ENCODE results near the gene GFY. TPM values are rescaled to one million over a fixed set of nuclear protein-coding genes. Genes with fewer than 3 reads are reported as not detected.
"Not testable (repeated sequence)": the region's sequence is repeated elsewhere in the genome, so short reads cannot be mapped to it uniquely, and the experiment has no call there.

Gene GFY
- total RNA-seq, 3 donors from 2014 or later (not counting 1 experiment from before 2014, with no cell fraction given) = not detected

DNA sequence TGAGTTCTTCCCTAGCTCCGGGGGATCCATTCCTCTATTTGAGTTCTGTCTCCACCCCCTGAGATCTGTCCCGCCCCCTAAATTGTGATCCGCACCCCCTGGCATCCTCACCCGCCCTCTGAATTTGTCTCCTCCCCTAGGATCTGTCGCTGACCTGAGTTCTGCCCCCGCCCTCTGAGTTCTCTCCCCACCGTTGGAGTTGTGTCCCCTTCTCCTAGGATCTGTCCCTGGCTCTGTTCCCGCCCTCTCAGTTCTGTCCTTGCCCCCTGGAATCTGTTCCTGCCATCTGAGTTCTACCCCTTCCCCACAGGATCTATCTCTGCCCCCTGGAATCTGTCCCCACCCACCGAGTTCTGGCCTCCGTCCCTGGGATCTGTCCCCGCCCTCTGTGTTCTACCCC lies 17.2 kb downstream of the GFY start:
- no peaks in the 10 kb centered on the region for H3K9me3 Mint-ChIP-seq
- H3K9me3 ChIP-seq (ENCODE audit: control insufficient read depth, insufficient read depth, low read length) = no peaks in the 10 kb centered on the region
- H3K4me3 Mint-ChIP-seq = peak overlapping the region; percentile 83
- H3K27me3 Mint-ChIP-seq (ENCODE audit: low read depth in 2 of 2) = peaks cover 46 to 48% of the 10 kb centered on the region in 2 donors
- peak overlapping the region in 1 of 2 donors; percentile 88 for H3K27ac Mint-ChIP-seq
- H3K4me1 Mint-ChIP-seq = peaks cover 17 to 45% of the 10 kb centered on the region in 2 donors
- WGBS (ENCODE audit: insufficient coverage) = 10% methylated on average over 11 of the region's 11 CpGs
- DNase-seq (peak in 1 of 2 donors; percentile 39), ATAC-seq (no peak)
- peaks cover 8% of the 10 kb centered on the region for H3K36me3 ChIP-seq (ENCODE audit: control insufficient read depth, insufficient read depth, low read length)
- intact Hi-C loops (cut with micrococcal nuclease) = no loop called here
- TF ChIP-seq, protein P1, sequence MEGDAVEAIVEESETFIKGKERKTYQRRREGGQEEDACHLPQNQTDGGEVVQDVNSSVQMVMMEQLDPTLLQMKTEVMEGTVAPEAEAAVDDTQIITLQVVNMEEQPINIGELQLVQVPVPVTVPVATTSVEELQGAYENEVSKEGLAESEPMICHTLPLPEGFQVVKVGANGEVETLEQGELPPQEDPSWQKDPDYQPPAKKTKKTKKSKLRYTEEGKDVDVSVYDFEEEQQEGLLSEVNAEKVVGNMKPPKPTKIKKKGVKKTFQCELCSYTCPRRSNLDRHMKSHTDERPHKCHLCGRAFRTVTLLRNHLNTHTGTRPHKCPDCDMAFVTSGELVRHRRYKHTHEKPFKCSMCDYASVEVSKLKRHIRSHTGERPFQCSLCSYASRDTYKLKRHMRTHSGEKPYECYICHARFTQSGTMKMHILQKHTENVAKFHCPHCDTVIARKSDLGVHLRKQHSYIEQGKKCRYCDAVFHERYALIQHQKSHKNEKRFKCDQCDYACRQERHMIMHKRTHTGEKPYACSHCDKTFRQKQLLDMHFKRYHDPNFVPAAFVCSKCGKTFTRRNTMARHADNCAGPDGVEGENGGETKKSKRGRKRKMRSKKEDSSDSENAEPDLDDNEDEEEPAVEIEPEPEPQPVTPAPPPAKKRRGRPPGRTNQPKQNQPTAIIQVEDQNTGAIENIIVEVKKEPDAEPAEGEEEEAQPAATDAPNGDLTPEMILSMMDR (IDR thresholded peaks at IDR 0.05) = no peak
- no peak overlapping the region for H3K4me3 ChIP-seq (ENCODE audit: low read length)
- H3K27me3 ChIP-seq (ENCODE audit: control insufficient read depth, insufficient read depth, low read length) = peaks cover 43% of the 10 kb centered on the region
- no peaks in the 10 kb centered on the region for H3K36me3 Mint-ChIP-seq
- H3K4me1 ChIP-seq (ENCODE audit: control insufficient read depth, insufficient read depth, low read length) = peaks cover 32% of the 10 kb centered on the region
- no peak overlapping the region for H3K27ac ChIP-seq (ENCODE audit: low read length)

DNA sequence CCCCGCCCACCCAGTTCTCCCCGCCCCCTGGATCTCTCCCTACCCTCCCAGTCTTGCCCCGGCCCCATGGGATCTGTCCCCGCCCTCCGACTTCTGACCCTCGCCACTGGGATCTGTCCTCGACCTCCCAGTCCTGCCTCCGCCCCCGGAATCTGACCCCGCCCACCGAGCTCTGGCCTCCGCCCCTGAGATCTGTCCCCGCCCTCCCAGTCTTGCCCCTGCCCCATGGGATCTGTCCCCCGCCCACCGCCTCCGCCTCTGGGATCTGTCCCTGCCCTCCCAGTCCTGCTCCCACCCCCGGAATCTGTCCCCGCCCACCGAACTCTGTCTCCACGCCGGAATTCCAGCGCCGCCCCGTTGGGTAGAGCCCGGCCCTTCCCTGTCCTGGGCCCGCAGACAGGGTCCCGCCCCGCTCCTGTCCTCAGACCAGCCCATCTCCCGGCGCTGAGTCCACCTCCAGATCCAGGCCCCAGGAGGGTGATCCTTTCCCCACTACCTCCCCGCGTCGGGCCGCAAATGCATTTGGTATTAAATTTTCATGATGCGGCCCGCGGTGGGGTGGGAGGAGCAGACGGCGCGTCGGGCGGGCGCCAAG lies 17.7 kb downstream of the GFY start:
- H3K27ac ChIP-seq (ENCODE audit: low read length) = no peak overlapping the region
- peak; percentile 7 to 15 (median 8) for ATAC-seq
- under 1% methylated on average over 43 of the region's 43 CpGs for WGBS (ENCODE audit: insufficient coverage)
- H3K4me3 ChIP-seq (ENCODE audit: low read length) = peak overlapping the region; percentile 52
- H3K9me3 Mint-ChIP-seq = no peaks in the 10 kb centered on the region
- H3K9me3 ChIP-seq (ENCODE audit: control insufficient read depth, insufficient read depth, low read length) = no peaks in the 10 kb centered on the region
- peak in 1 of 2 donors; percentile 62 for DNase-seq
- TF ChIP-seq, protein P1 (IDR thresholded peaks at IDR 0.05) = no peak
- peaks cover 17 to 42% of the 10 kb centered on the region in 2 donors for H3K4me1 Mint-ChIP-seq
- H3K27ac Mint-ChIP-seq = peak overlapping the region; percentile 69 to 88
- H3K4me3 Mint-ChIP-seq = peak overlapping the region; percentile 83
- H3K4me1 ChIP-seq (ENCODE audit: control insufficient read depth, insufficient read depth, low read length) = peaks cover 32% of the 10 kb centered on the region
- peaks cover 41 to 43% of the 10 kb centered on the region in 2 donors for H3K27me3 Mint-ChIP-seq (ENCODE audit: low read depth in 2 of 2)
- intact Hi-C loops (cut with micrococcal nuclease) = loop anchor here (1.0 kb wide), 5 partner anchors 8 to 217 kb away; partner anchors contain the start of gene PIH1D1
- peaks cover 12% of the 10 kb centered on the region for H3K36me3 ChIP-seq (ENCODE audit: control insufficient read depth, insufficient read depth, low read length)
- peaks cover 40% of the 10 kb centered on the region for H3K27me3 ChIP-seq (ENCODE audit: control insufficient read depth, insufficient read depth, low read length)
- H3K36me3 Mint-ChIP-seq = no peaks in the 10 kb centered on the region

DNA sequence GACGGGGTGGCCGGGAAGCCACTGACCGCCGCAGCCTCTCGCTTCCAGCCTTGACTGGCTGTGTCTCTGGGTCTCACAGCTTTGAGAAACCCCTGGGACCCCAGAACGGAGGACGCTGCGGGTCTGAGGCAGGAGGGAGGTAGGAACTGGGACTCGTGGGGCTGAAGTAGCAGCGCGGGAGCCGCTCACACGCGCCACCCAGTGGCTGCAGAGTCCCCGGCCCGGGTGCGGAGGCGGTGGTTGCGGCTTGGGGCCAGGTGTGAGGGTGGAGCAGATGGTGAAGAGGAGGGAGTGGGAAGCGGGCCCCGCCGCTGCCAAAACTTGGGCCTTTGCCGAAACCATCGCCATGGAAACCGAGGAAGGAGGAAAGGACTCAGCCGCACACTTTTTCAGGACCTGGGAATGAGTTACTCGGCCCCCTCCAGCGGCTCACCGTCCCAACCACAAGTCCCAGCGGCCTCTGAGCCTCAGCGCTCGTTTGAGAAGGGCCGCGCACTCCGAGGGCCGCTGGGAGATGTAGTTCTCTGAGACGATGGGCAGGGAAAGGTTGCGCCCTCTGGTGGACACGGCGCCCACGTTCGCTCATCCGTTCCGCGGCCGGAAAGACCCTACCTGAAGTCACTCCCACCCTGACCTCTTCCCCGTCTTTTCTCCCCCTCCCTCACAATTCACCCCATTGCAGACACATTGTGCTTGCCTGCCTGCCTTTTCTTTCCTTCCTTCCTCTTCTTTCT lies 18.3 kb downstream of the GFY start:
- peaks cover 22 to 48% of the 10 kb centered on the region in 2 donors for H3K4me1 Mint-ChIP-seq
- H3K27ac ChIP-seq (ENCODE audit: low read length) = peak overlapping the region; percentile 64

DNA sequence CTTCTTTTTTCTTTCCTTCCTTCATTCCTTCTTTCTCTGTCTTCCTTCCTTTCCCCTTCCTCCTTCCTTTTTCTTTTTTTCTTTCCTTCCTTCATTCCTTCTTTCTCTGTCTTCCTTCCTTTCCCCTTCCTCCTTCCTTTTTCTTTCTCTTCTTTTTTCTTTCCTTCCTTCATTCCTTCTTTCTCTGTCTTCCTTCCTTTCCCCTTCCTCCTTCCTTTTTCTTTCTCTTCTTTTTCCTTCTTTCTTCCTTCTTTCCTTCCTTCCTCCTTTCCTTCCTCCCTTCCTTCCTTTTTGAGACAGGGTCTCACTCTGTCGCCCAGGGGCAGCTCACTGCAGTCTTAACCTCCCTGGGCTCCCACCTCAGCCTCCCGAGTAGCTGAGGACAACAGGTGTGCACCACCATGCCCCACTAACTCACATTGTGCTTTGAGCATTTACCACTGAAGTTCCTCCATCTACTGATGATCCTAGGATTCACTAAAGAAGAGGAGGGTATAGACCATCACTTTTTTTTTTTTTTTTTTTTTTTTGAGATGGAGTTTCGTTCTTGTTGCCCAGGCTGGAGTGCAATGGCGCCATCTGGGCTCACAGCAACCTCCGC lies 19.0 kb downstream of the GFY start:
- ATAC-seq; H3K4me3 ChIP-seq (ENCODE audit: low read length); H3K36me3 Mint-ChIP-seq; H3K9me3 Mint-ChIP-seq; DNase-seq; intact Hi-C loops (cut with micrococcal nuclease); H3K9me3 ChIP-seq (ENCODE audit: control insufficient read depth, insufficient read depth, low read length); H3K27ac ChIP-seq (ENCODE audit: low read length): not testable (repeated sequence)
- Mint-ChIP-seq H3K27me3 (ENCODE audit: low read depth in 2 of 2) (peaks cover 28 to 30% of the 10 kb centered on the region in 2 donors), H3K4me3 (peak overlapping the region; percentile 83), H3K27ac (peak overlapping the region; percentile 69 to 88), H3K4me1 (peaks cover 26 to 51% of the 10 kb centered on the region in 2 donors)
- WGBS (ENCODE audit: insufficient coverage) = 87% methylated on average over 5 of the region's 5 CpGs
- Histone ChIP-seq H3K4me1 (ENCODE audit: control insufficient read depth, insufficient read depth, low read length) (peaks cover 32% of the 10 kb centered on the region), H3K27me3 (ENCODE audit: control insufficient read depth, insufficient read depth, low read length) (peaks cover 28% of the 10 kb centered on the region), H3K36me3 (ENCODE audit: control insufficient read depth, insufficient read depth, low read length) (peaks cover 25% of the 10 kb centered on the region)

More for the DNA sequence above, 18.3 kb downstream of the GFY start:
- peaks cover 33% of the 10 kb centered on the region for H3K27me3 ChIP-seq (ENCODE audit: control insufficient read depth, insufficient read depth, low read length)
- H3K9me3 ChIP-seq (ENCODE audit: control insufficient read depth, insufficient read depth, low read length) = no peaks in the 10 kb centered on the region
- intact Hi-C loops (cut with micrococcal nuclease) = loop anchor here (1.0 kb wide), 5 partner anchors 8 to 217 kb away; partner anchors contain the start of gene PIH1D1
- Mint-ChIP-seq H3K27me3 (ENCODE audit: low read depth in 2 of 2) (peaks cover 35 to 36% of the 10 kb centered on the region in 2 donors), H3K27ac (peak overlapping the region; percentile 69 to 88), H3K9me3 (no peaks in the 10 kb centered on the region), H3K36me3 (no peaks in the 10 kb centered on the region), H3K4me3 (peak overlapping the region; percentile 83)
- WGBS (ENCODE audit: insufficient coverage) = under 1% methylated on average over 47 of the region's 47 CpGs
- peaks cover 32% of the 10 kb centered on the region for H3K4me1 ChIP-seq (ENCODE audit: control insufficient read depth, insufficient read depth, low read length)
- peaks cover 18% of the 10 kb centered on the region for H3K36me3 ChIP-seq (ENCODE audit: control insufficient read depth, insufficient read depth, low read length)
- TF ChIP-seq, protein P1 (IDR thresholded peaks at IDR 0.05) = peak; percentile 81
- ATAC-seq (peak; percentile 92 to 97 (median 93)), DNase-seq (peak; percentile 92 to 97)
- peak overlapping the region; percentile 52 for H3K4me3 ChIP-seq (ENCODE audit: low read length)
